Keratinocyte (primary cell): Measurements from ENCODE around the gene DOCK3. TPM values are rescaled to one million over a fixed set of nuclear protein-coding genes. Genes with fewer than 3 reads are reported as not detected.

ENCODE experiments used
- DNase-seq: peaks from one replicate; pipeline ENCODE4 v3.0.0-alpha.2; 2011; ENCODE audit warnings: low read depth, missing footprints, low spot score
- FAIRE-seq: peaks from 2 replicates; lab custom pipeline; 2011; peaks lifted over from hg19 to GRCh38; lab: Jason Lieb, UNC
- H2AFZ ChIP-seq: 2 replicates; pipeline ENCODE4 v1.6.0; 2012; ENCODE audit warnings: low read length, control low read depth, inconsistent platforms; ENCODE audit not compliant: control insufficient read depth
- H3K27ac ChIP-seq: 2 replicates; pipeline ENCODE4 v1.5.1; 2011; ENCODE audit warnings: low read length; ENCODE audit not compliant: control insufficient read depth, insufficient read depth
- H3K27me3 ChIP-seq: 3 replicates; pipeline ENCODE4 v1.6.0; 2011; ENCODE audit warnings: low read length; ENCODE audit not compliant: control insufficient read depth, insufficient read depth; ENCODE audit errors: extremely low read depth
- H3K36me3 ChIP-seq, 2 experiments: 2 replicates in 1 of 2; 3 replicates in 1 of 2; pipeline ENCODE4 v1.5.1; 2011; ENCODE audit warnings: low read length in 2 of 2, mild to moderate bottlenecking in 1 of 2; ENCODE audit not compliant: control insufficient read depth in 2 of 2, insufficient read depth in 2 of 2; ENCODE audit errors: extremely low read depth in 1 of 2
- H3K4me1 ChIP-seq: 3 replicates; pipeline ENCODE4 v1.5.1; 2011; ENCODE audit warnings: low read length; ENCODE audit not compliant: control insufficient read depth, insufficient read depth; ENCODE audit errors: extremely low read depth
- H3K4me2 ChIP-seq: 3 replicates; pipeline ENCODE4 v1.6.0; 2011; ENCODE audit warnings: low read depth, low read length; ENCODE audit not compliant: control insufficient read depth, insufficient read depth; ENCODE audit errors: extremely low read depth
- H3K4me3 ChIP-seq, 3 experiments: fragments of 200-600 bp in 1 of 3; sonication (generic) in 1 of 3; 2 replicates in 2 of 3; 3 replicates in 1 of 3; pipeline ENCODE4 v1.5.1; 2011 to 2016; ENCODE audit warnings: low read length in 3 of 3, mild to moderate bottlenecking in 3 of 3, control low read depth in 2 of 3, inconsistent platforms in 1 of 3, low read depth in 1 of 3, mixed read lengths in 1 of 3, mixed run types in 1 of 3, moderate library complexity in 1 of 3; ENCODE audit not compliant: control insufficient read depth in 2 of 3, insufficient read depth in 2 of 3; ENCODE audit errors: extremely low read depth in 1 of 3
- H3K79me2 ChIP-seq: 2 replicates; pipeline ENCODE4 v1.6.0; 2012; ENCODE audit warnings: low read length; ENCODE audit not compliant: control insufficient read depth, insufficient read depth
- H3K9ac ChIP-seq: 3 replicates; pipeline ENCODE4 v1.6.0; 2011; ENCODE audit warnings: low read length; ENCODE audit not compliant: control insufficient read depth, insufficient read depth; ENCODE audit errors: extremely low read depth
- H3K9me1 ChIP-seq: 3 replicates; pipeline ENCODE4 v1.6.0; 2011; ENCODE audit warnings: low read length; ENCODE audit not compliant: control insufficient read depth, insufficient read depth; ENCODE audit errors: extremely low read depth
- H3K9me3 ChIP-seq: 2 replicates; pipeline ENCODE4 v1.5.1; 2012; ENCODE audit warnings: low read depth, low read length; ENCODE audit not compliant: control insufficient read depth
- H4K20me1 ChIP-seq: 3 replicates; pipeline ENCODE4 v1.6.0; 2011; ENCODE audit warnings: low read length; ENCODE audit not compliant: control insufficient read depth, insufficient read depth; ENCODE audit errors: extremely low read depth
- EZH2 ChIP-seq: IDR thresholded peaks from one replicate; pipeline ENCODE4 v1.6.1; 2012; ENCODE audit warnings: inconsistent platforms, mild to moderate bottlenecking, low read length, moderate library complexity
- dilution Hi-C: fragments of 300-500 bp; cut with MboI; formaldehyde crosslinking; loops from one replicate; pipeline ENCODE4 v1.7.0; 2020; ENCODE audit warnings: low sequenced_read_pairs; ENCODE audit not compliant: extremely low pct_ligation_motif_present
- polyA plus RNA-seq, 5 experiments: library from polyadenylated mRNA; depleted of rRNA in 3 of 5; stranded (reverse) in 3 of 5; stranded (forward) in 1 of 5; unstranded in 1 of 5; fragments of >200 nt; gene quantifications; 1 replicate in 1 of 5; 2 replicates in 3 of 5; 3 replicates in 1 of 5; pipeline versions ENCODE4 v1.2.1 to v1.2.3, GENCODE V29; 2011 to 2012; ENCODE audit warnings: missing spikeins in 2 of 5, low read depth in 1 of 5, low replicate concordance in 1 of 5
- TF ChIP-seq, protein P1 (sequence below), 3 experiments: IDR thresholded peaks in 1 of 3; conservative IDR thresholded peaks in 1 of 3; optimal IDR thresholded peaks in 1 of 3; 2 replicates in 2 of 3; 3 replicates in 1 of 3; pipeline versions ENCODE3 to v1.5.1; 2011; ENCODE audit warnings: low read length in 3 of 3, mild to moderate bottlenecking in 3 of 3, moderate library complexity in 2 of 3, control low read depth in 1 of 3, inconsistent platforms in 1 of 3; ENCODE audit not compliant: insufficient read depth in 2 of 3; ENCODE audit errors: extremely low read depth in 1 of 3

DOCK3 gene
- polyA plus RNA-seq, 1 donor (not counting 4 experiments of a cell fraction or from before 2014, with no cell fraction given) = 0.10 TPM

DNA sequence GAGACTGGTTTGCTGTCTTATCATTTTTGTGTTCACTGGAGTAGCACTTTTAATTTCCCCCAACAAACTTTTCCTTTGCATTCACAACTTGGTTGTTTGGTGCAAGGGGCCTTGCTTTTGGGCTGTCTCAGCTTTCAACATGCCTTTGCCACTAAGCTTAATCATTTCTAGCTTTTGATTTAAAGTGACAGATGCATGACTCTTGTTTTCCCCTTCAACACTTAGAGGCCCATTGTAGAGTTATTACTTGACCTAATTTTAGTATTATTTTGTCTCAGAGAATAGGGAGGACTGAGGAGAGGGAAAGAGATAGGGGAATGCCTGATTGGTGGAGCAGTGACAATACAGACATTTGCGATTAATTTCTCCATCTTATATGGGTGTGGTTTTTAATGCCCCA is 370.3 kb downstream of the DOCK3 start:
- Histone ChIP-seq H3K79me2 (no peaks in the 10 kb centered on the region), H3K4me2 (no peak overlapping the region), H3K4me1 (no peaks in the 10 kb centered on the region), H3K4me3 (no peak overlapping the region), H3K9me1 (no peaks in the 10 kb centered on the region), H3K36me3 (no peaks in the 10 kb centered on the region), H4K20me1 (no peaks in the 10 kb centered on the region), H3K27me3 (no peaks in the 10 kb centered on the region), H2AFZ (no peak overlapping the region), H3K9me3 (no peaks in the 10 kb centered on the region), H3K27ac (no peak overlapping the region), H3K9ac (no peak overlapping the region)
- no peak for FAIRE-seq
- dilution Hi-C loops = no loop called here
- no peak for TF ChIP-seq EZH2
- TF ChIP-seq, protein P1, sequence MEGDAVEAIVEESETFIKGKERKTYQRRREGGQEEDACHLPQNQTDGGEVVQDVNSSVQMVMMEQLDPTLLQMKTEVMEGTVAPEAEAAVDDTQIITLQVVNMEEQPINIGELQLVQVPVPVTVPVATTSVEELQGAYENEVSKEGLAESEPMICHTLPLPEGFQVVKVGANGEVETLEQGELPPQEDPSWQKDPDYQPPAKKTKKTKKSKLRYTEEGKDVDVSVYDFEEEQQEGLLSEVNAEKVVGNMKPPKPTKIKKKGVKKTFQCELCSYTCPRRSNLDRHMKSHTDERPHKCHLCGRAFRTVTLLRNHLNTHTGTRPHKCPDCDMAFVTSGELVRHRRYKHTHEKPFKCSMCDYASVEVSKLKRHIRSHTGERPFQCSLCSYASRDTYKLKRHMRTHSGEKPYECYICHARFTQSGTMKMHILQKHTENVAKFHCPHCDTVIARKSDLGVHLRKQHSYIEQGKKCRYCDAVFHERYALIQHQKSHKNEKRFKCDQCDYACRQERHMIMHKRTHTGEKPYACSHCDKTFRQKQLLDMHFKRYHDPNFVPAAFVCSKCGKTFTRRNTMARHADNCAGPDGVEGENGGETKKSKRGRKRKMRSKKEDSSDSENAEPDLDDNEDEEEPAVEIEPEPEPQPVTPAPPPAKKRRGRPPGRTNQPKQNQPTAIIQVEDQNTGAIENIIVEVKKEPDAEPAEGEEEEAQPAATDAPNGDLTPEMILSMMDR (optimal IDR thresholded peaks at IDR 0.05 in 1 of 3, IDR thresholded peaks at IDR 0.05 in 1 of 3, conservative IDR thresholded peaks at IDR 0.05 in 1 of 3; ENCODE audit: extremely low read depth in 1 of 3, insufficient read depth in 2 of 3, low read length in 3 of 3) = no peak
- no peak for DNase-seq

DNA sequence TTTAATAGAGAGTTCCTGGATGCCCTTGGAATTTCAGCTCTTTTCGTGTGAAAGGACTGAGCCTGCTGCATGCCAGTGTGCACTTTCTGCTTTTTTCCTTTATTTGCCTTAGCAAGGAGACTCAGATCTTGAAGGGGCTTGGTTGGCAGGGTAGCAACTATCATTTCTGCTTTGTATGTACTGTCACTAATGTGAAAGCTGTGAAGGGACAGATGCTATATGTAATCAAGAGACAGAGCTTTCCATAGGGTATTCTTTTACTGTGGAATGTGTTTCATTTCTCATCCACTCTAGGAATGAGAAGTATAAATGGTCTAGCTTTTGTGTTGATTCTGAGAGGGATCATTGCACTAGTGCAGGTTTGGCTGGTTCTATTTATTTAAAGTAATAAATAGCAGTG is 377.8 kb downstream of the DOCK3 start:
- Histone ChIP-seq H3K9me1 (no peaks in the 10 kb centered on the region), H3K9me3 (no peaks in the 10 kb centered on the region), H3K4me2 (no peak overlapping the region), H3K4me3 (no peak overlapping the region), H3K79me2 (no peaks in the 10 kb centered on the region), H3K27me3 (no peaks in the 10 kb centered on the region), H3K36me3 (no peaks in the 10 kb centered on the region), H4K20me1 (no peaks in the 10 kb centered on the region), H3K4me1 (no peaks in the 10 kb centered on the region), H3K9ac (no peak overlapping the region), H2AFZ (no peak overlapping the region), H3K27ac (no peak overlapping the region)
- TF ChIP-seq EZH2 = no peak
- TF ChIP-seq, protein P1 (optimal IDR thresholded peaks at IDR 0.05 in 1 of 3, IDR thresholded peaks at IDR 0.05 in 1 of 3, conservative IDR thresholded peaks at IDR 0.05 in 1 of 3; ENCODE audit: extremely low read depth in 1 of 3, insufficient read depth in 2 of 3, low read length in 3 of 3) = no peak
- FAIRE-seq = no peak
- DNase-seq = no peak
- dilution Hi-C loops = no loop called here
